ENCODE data around the gene SERPINB6. TPM values are rescaled to one million over a fixed set of nuclear protein-coding genes. Genes with fewer than 3 reads are reported as not detected.

Gene SERPINB6
- 115 and 139 TPM in 2 replicates for total RNA-seq

GRCh38 chr6:2971420-2972218, at the start of gene SERPINB6:
TSS of gene SERPINB6 (minus strand) at chr6:2971567. CDS start at chr6:2959332, 12,235 bp downstream.

GRCh38 chr6:2999618-3000557, 28.5 kb upstream of the SERPINB6 start, which contains the start of gene NQO2:
TSS of gene NQO2 (plus strand) at chr6:2999894. CDS start at chr6:3006553, 6,659 bp downstream.

Other genes with a start within 250 kb of the SERPINB6 start
- gene MYLK4, start 220.6 kb downstream of the SERPINB6 start, total RNA-seq = 0.90 and 0.97 TPM in 2 replicates
- gene WRNIP1, start 206.2 kb downstream of the SERPINB6 start, total RNA-seq = 43.1 and 56.5 TPM in 2 replicates
- 16.2 and 24.6 TPM in 2 replicates for gene SERPINB1, start 129.7 kb downstream of the SERPINB6 start, total RNA-seq
- 24.5 and 32.3 TPM in 2 replicates for gene SERPINB9, start 68.3 kb downstream of the SERPINB6 start, total RNA-seq
- 30.1 and 49.6 TPM in 2 replicates for gene NQO2, start 28.3 kb upstream of the SERPINB6 start, total RNA-seq
- 13.4 and 16.0 TPM in 2 replicates for gene RIPK1, start 96.9 kb upstream of the SERPINB6 start, total RNA-seq
- gene BPHL, start 147.1 kb upstream of the SERPINB6 start, total RNA-seq = 12.5 and 17.0 TPM in 2 replicates
- gene TUBB2A, start 186.0 kb upstream of the SERPINB6 start, total RNA-seq = 106 and 110 TPM in 2 replicates

Data from cardiac atrium fibroblast (primary cell).